ENCODE measurements around the gene KHK.

- TF ChIP-seq CHD2 (IDR thresholded peaks at IDR 0.05; ENCODE audit: low read length): no peak
- no peak for TF ChIP-seq POLR2AphosphoS5 (IDR thresholded peaks at IDR 0.05; ENCODE audit: low read depth, low read length)
- no peak for TF ChIP-seq EGR1 (IDR thresholded peaks at IDR 0.05; ENCODE audit: borderline replicate concordance, low read depth, low read length)
- TF ChIP-seq CTCF (IDR thresholded peaks at IDR 0.05; ENCODE audit: control extremely low read depth in 1 of 3, insufficient read depth in 1 of 3, low read depth in 1 of 3, low read length in 3 of 3): no peak
- no peak for TF ChIP-seq EZH2 (IDR thresholded peaks at IDR 0.05; ENCODE audit: low read depth, low read length, severe bottlenecking)
- TF ChIP-seq CREB1 (IDR thresholded peaks at IDR 0.05): no peak
- no peak for TF ChIP-seq GABPA (IDR thresholded peaks at IDR 0.05; ENCODE audit: borderline replicate concordance, insufficient read depth, low read length)
- no peak for TF ChIP-seq SIX5 (IDR thresholded peaks at IDR 0.05; ENCODE audit: low read depth, low read length)
- TF ChIP-seq ZNF274 (IDR thresholded peaks at IDR 0.05; ENCODE audit: borderline replicate concordance, extremely low read depth, low read length): no peak
Observed at GRCh38 chr2:27147935-27148334, 61.4 kb downstream of the KHK start.
